Fibroblast of mammary gland (primary cell): ENCODE measurements around the gene BNC2.

Experiments used
- DNase-seq: peaks from one replicate; pipeline ENCODE4 v3.0.0-alpha.2; 2010; ENCODE audit warnings: low read depth
- H3K4me3 ChIP-seq: 2 replicates; pipeline ENCODE4 v1.5.1; 2011; ENCODE audit warnings: low read depth, mild to moderate bottlenecking, low read length, moderate library complexity; ENCODE audit not compliant: control insufficient read depth
- TF ChIP-seq, protein P1 (sequence below): conservative IDR thresholded peaks from 2 replicates; pipeline ENCODE4 v1.5.1; 2011; ENCODE audit warnings: low read depth, low read length, inconsistent platforms; ENCODE audit not compliant: control insufficient read depth, insufficient read depth

BNC2 gene

DNA sequence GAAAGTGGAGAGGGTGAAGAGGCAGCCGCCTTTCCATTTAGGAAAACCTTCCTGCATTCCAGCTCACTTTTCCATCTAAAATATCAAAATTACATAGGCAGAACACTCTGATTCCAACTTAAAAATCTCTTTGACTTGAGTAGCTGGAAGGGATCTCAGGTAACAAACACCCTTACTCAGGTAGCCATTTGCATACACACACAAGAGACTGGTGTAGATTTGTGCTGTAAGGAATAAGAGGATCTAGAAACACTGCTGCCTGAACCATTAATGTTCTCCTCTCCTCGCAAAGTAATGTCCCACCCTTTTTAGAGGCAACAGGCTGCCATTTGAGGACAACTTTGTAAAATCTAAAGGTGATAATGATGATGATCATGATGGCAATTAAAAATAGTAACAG, 53.5 kb downstream of the BNC2 start:
- TF ChIP-seq, protein P1, sequence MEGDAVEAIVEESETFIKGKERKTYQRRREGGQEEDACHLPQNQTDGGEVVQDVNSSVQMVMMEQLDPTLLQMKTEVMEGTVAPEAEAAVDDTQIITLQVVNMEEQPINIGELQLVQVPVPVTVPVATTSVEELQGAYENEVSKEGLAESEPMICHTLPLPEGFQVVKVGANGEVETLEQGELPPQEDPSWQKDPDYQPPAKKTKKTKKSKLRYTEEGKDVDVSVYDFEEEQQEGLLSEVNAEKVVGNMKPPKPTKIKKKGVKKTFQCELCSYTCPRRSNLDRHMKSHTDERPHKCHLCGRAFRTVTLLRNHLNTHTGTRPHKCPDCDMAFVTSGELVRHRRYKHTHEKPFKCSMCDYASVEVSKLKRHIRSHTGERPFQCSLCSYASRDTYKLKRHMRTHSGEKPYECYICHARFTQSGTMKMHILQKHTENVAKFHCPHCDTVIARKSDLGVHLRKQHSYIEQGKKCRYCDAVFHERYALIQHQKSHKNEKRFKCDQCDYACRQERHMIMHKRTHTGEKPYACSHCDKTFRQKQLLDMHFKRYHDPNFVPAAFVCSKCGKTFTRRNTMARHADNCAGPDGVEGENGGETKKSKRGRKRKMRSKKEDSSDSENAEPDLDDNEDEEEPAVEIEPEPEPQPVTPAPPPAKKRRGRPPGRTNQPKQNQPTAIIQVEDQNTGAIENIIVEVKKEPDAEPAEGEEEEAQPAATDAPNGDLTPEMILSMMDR = no peak
- no peak overlapping the region for H3K4me3 ChIP-seq
- DNase-seq = no peak

DNA sequence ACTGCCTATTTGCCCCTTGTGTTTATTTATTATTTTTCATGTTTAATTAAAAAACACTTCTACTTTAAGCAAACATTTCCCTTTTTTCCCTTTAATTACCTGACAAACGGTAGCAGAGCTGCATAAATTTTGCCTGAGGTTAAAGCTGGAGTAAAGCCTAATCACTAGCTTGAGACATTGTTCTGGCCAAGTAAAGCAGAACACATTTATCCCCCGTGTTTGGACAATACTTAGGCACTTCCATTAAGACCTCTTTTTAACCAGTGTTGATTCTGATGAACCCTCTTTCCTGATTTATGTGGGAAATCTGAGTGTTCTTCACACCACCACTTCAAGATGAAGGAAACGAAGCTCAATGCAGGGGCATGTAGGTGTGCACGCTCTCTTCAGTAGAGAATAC, 54.5 kb downstream of the BNC2 start:
- H3K4me3 ChIP-seq = no peak overlapping the region
- DNase-seq = no peak
- TF ChIP-seq, protein P1 = no peak

DNA sequence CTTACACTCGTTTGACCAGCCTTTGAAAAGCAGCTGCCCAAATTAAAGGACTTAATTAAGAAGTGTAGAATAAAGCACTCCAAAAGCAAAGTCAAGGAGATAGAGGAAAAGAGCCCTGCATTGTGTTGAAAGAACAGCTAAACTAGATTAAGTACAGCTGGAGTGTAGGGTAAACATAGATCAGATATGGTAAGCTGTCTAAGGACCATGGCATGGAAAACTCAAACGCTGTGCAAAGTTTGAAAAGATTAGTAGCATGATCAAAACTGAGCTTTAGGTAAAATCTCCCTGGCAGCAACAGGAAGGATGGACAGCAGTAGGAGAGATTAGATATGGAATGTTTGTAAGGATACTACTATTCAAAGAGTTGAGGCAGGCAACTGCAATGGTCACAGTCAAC, 55.4 kb downstream of the BNC2 start:
- no peak overlapping the region for H3K4me3 ChIP-seq
- TF ChIP-seq, protein P1 = no peak
- no peak for DNase-seq

- no peak overlapping the region for H3K4me3 ChIP-seq
- DNase-seq = no peak
- TF ChIP-seq, protein P1 = no peak
These were observed 56.6 kb downstream of the BNC2 start for GRCh38 chr9:16813838-16814237.

- TF ChIP-seq, protein P1 = no peak
- no peak overlapping the region for H3K4me3 ChIP-seq
- DNase-seq = no peak
These were observed 58.3 kb downstream of the BNC2 start for GRCh38 chr9:16811987-16812685.

DNA sequence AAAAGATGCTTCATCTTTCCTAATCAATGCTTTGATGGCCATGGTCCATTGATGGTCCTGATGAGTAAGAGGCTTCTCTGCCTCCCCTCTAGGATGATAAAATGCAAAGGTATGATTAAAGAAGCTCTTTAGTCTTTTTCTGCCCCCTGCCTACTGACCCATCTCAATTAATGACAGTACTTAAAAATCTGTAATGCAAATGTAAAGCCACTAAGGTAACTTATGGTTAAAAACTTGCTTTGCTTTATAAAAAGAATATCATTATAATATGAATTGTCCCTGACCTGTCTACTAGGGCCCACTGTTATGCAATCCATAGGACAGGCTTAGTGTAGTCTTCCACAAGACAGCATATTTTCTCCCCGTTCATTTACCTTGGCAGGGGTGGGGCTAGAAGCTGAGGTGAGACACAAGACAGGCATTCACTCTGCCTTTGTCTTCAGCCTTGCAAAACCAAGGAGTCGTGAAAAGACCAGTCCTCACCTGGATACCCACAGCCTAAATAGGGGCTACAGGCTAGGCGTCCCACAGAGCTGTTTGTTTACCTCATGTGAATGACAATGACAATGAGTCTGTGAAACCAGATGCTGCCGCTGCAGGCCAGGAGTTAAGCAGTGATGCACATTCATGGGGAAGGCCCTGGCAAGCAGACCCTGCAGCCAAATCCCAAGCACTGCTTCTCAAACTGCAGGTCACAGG, 60.4 kb downstream of the BNC2 start:
- no peak overlapping the region for H3K4me3 ChIP-seq
- DNase-seq = no peak
- TF ChIP-seq, protein P1 = no peak

DNA sequence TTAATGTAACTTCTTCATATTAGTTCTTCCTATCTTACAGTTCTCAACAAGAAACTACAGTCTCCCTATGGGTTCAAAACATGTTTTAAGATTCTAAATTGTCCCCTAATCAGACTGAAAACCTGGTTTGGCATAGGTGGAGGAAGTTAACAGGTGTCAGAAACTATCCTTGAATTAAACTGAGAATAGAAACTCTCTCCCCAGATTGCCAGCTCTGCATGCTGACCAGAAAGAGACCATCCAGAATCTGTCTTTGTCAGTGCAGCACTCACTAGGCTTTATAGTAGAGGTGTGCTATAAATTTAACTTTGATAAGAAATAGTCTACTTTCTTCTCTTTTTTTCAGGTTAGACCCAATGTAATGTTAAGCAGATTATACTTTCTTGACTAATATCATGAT, 63.8 kb downstream of the BNC2 start:
- no peak overlapping the region for H3K4me3 ChIP-seq
- no peak for DNase-seq
- TF ChIP-seq, protein P1 = no peak
